Lung (tissue), 12 donors: ENCODE data around the gene HDLBP. TPM values are rescaled to one million over a fixed set of nuclear protein-coding genes. Genes with fewer than 3 reads are reported as not detected.

Experiments
- ATAC-seq: fragments of 200-7000 bp; cut with Tn5 transposase; one replicate; pipeline ENCODE4 v1.9.1; 2020; ENCODE audit warnings: moderate number of reproducible peaks; ENCODE audit not compliant: insufficient read depth, low FRiP score
- DNase-seq, 3 donors: peaks; one replicate each; pipeline ENCODE4 v3.0.0-alpha.2; 2013 to 2017
- H3K27ac ChIP-seq, 2 donors: one replicate each; pipeline ENCODE4 v1.5.1; 2013; ENCODE audit warnings: mild to moderate bottlenecking in 2 of 2, moderate library complexity in 2 of 2, control low read depth in 1 of 2, inconsistent platforms in 1 of 2, low read depth in 1 of 2, low read length in 1 of 2
- H3K27me3 ChIP-seq, 3 donors: one replicate each; pipeline ENCODE4 v1.5.1; 2013; ENCODE audit warnings: low read length in 2 of 3; ENCODE audit not compliant: control insufficient read depth in 3 of 3, insufficient read depth in 3 of 3
- H3K36me3 ChIP-seq, 4 donors: one replicate each; pipeline ENCODE4 v1.5.1; 2013; ENCODE audit warnings: low read length in 4 of 4, mild to moderate bottlenecking in 1 of 4, moderate library complexity in 1 of 4; ENCODE audit not compliant: control insufficient read depth in 4 of 4, insufficient read depth in 4 of 4
- H3K4me1 ChIP-seq, 5 donors: one replicate each; pipeline ENCODE4 v1.5.1; 2013; ENCODE audit warnings: low read length in 5 of 5, mild to moderate bottlenecking in 2 of 5, moderate library complexity in 1 of 5; ENCODE audit not compliant: control insufficient read depth in 5 of 5, insufficient read depth in 5 of 5
- H3K4me3 ChIP-seq: one replicate; pipeline ENCODE4 v1.5.1; 2013; ENCODE audit warnings: mild to moderate bottlenecking, control low read depth, moderate library complexity
- H3K9ac ChIP-seq, 2 donors: one replicate each; pipeline ENCODE4 v1.5.1; 2013; ENCODE audit warnings: low read length in 2 of 2, control low read depth in 1 of 2; ENCODE audit not compliant: insufficient read depth in 1 of 2
- H3K9me3 ChIP-seq, 4 donors: one replicate each; pipeline ENCODE4 v1.5.1; 2013; ENCODE audit warnings: low read length in 3 of 4, mild to moderate bottlenecking in 1 of 4, moderate library complexity in 1 of 4; ENCODE audit not compliant: control insufficient read depth in 4 of 4, insufficient read depth in 3 of 4
- WGBS, 2 donors: extraction: QIAGEN DNeasy Blood & Tissue Kit; methylation state at CpG; one replicate each; pipeline ENCODE4 v1.1.7; 2013; 5-methylcytosine and 5-hydroxymethylcytosine counted together
- polyA plus RNA-seq, 2 donors: library from polyadenylated mRNA; stranded (reverse); fragments of 200-250 nt; gene quantifications; one replicate each; pipeline ENCODE4 v1.2.1, GENCODE V29; 2013
- total RNA-seq, 2 donors: library from RNA; depleted of rRNA in 1 of 2; stranded (reverse); fragments of >200 nt in 1 of 2; gene quantifications; one replicate each; pipeline ENCODE4 v1.2.1, GENCODE V29; 2014 to 2021
- TF ChIP-seq, protein P1 (sequence below): IDR thresholded peaks from 2 replicates; pipeline ENCODE4 v1.5.1; 2012; ENCODE audit warnings: mild to moderate bottlenecking; ENCODE audit errors: control extremely low read depth, extremely low read depth
- donor health status: control.
- donor health status: control.
- donor health status: Bipolar disorder and iron deficiency.
- donor health status: healthy.
- donor health status: DM: yes; HTN: yes; CAD: no.

HDLBP gene
- total and polyA plus RNA-seq, 4 donors, result 165 to 595 (median 316) TPM

DNA sequence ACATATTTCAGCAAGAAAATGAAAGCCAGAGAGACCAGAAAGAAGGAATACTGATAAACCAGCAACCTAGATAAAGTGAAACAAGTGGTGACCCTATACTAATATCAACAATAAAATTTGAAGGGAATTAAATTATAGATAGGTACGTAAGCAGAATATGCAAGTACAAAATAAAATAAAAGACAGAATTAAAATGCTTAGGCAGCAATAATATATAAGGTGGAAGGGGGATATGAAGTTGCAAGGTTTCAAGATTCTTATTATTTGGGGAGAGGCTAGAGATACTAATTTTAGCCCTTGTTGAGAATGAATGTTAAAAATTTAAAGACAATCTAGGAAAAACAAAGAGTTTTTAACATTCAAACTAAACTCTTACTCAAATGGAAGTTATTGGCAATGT, 39.6 kb downstream of the HDLBP start:
- Histone ChIP-seq H3K27ac (no peak overlapping the region), H3K4me1 (peaks cover 0 to 14% (median 5%) of the 10 kb centered on the region in 5 donors), H3K9me3 (no peaks in the 10 kb centered on the region), H3K36me3 (no peaks in the 10 kb centered on the region), H3K9ac (no peak overlapping the region), H3K27me3 (no peaks in the 10 kb centered on the region), H3K4me3 (no peak overlapping the region)
- TF ChIP-seq, protein P1, sequence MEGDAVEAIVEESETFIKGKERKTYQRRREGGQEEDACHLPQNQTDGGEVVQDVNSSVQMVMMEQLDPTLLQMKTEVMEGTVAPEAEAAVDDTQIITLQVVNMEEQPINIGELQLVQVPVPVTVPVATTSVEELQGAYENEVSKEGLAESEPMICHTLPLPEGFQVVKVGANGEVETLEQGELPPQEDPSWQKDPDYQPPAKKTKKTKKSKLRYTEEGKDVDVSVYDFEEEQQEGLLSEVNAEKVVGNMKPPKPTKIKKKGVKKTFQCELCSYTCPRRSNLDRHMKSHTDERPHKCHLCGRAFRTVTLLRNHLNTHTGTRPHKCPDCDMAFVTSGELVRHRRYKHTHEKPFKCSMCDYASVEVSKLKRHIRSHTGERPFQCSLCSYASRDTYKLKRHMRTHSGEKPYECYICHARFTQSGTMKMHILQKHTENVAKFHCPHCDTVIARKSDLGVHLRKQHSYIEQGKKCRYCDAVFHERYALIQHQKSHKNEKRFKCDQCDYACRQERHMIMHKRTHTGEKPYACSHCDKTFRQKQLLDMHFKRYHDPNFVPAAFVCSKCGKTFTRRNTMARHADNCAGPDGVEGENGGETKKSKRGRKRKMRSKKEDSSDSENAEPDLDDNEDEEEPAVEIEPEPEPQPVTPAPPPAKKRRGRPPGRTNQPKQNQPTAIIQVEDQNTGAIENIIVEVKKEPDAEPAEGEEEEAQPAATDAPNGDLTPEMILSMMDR, result no peak
- no peak for DNase-seq
- 98 to 100% methylated on average over 1 of the region's 1 CpG for WGBS, 2 donors
- no peak for ATAC-seq

GRCh38 chr2:241275504-241275903, 40.0 kb downstream of the HDLBP start:
- no peaks in the 10 kb centered on the region for H3K27me3 ChIP-seq
- TF ChIP-seq, protein P1, result no peak
- ATAC-seq (no peak), DNase-seq (no peak)
- H3K36me3 ChIP-seq, result no peaks in the 10 kb centered on the region
- no peaks in the 10 kb centered on the region for H3K9me3 ChIP-seq
- H3K4me3 ChIP-seq, result no peak overlapping the region
- H3K27ac ChIP-seq, result no peak overlapping the region
- H3K9ac ChIP-seq, result no peak overlapping the region
- peaks cover 0 to 19% (median 9%) of the 10 kb centered on the region in 5 donors for H3K4me1 ChIP-seq
- 95 to 98% methylated on average over 1 of the region's 1 CpG for WGBS, 2 donors

GRCh38 chr2:241274127-241274526, 41.3 kb downstream of the HDLBP start:
- DNase-seq, result no peak
- peaks cover 0 to 1% (median 0%) of the 10 kb centered on the region in 4 donors for H3K36me3 ChIP-seq
- H3K27ac ChIP-seq, result no peak overlapping the region
- ATAC-seq, result no peak
- peaks cover 5 to 31% (median 11%) of the 10 kb centered on the region in 5 donors for H3K4me1 ChIP-seq
- H3K27me3 ChIP-seq, result no peaks in the 10 kb centered on the region
- WGBS, 2 donors, result 61 to 84% methylated on average over 5 of the region's 5 CpGs
- H3K9ac ChIP-seq, result no peak overlapping the region
- TF ChIP-seq, protein P1, result no peak
- H3K4me3 ChIP-seq, result no peak overlapping the region
- no peaks in the 10 kb centered on the region for H3K9me3 ChIP-seq
